ENCODE results near the gene LCORL.

DNA sequence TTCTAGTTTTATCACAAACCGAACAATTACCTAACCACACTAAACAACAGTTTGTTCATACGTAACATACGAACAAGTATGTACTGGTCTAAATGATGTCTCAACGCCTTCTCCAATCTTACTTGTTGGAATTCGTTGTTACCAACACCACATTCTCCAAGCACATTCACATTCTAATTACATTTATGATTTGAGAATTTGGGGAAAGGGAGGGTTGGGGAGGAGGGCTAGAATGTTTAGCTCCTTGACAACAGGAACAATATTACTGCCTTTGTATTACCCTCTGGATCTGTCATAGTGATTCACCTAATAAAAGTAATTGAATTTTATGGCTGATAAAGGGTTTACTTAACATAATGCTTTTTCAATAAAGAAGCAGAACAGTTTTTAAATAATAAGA, 24.4 kb downstream of the LCORL start:
- TF ChIP-seq, protein P1, sequence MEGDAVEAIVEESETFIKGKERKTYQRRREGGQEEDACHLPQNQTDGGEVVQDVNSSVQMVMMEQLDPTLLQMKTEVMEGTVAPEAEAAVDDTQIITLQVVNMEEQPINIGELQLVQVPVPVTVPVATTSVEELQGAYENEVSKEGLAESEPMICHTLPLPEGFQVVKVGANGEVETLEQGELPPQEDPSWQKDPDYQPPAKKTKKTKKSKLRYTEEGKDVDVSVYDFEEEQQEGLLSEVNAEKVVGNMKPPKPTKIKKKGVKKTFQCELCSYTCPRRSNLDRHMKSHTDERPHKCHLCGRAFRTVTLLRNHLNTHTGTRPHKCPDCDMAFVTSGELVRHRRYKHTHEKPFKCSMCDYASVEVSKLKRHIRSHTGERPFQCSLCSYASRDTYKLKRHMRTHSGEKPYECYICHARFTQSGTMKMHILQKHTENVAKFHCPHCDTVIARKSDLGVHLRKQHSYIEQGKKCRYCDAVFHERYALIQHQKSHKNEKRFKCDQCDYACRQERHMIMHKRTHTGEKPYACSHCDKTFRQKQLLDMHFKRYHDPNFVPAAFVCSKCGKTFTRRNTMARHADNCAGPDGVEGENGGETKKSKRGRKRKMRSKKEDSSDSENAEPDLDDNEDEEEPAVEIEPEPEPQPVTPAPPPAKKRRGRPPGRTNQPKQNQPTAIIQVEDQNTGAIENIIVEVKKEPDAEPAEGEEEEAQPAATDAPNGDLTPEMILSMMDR (IDR thresholded peaks at IDR 0.05): no peak
- TF ChIP-seq ZFX (IDR thresholded peaks at IDR 0.05; ENCODE audit: borderline replicate concordance): no peak

Data from 22Rv1 (cell line).